ENCODE results near the gene KRT5.

KRT5 gene

GRCh38 chr12:52517005-52517835 lies 3.0 kb downstream of the KRT5 start:
- Histone ChIP-seq H3K36me3 (no peaks in the 10 kb centered on the region), H3K9ac (no peak overlapping the region), H3K27me3 (no peaks in the 10 kb centered on the region), H3K4me3 (no peak overlapping the region), H3K4me1 (peaks cover 0 to 3% (median 0%) of the 10 kb centered on the region in 10 experiments; a peak in 1 of 20 replicates), H4K20me1 (no peaks in the 10 kb centered on the region; a peak in 1 of 22 replicates), H3K27ac (no peak overlapping the region), H3K4me2 (no peak overlapping the region), H3K9me3 (replicated peaks in 1 of 11) (peaks cover 0 to 2% (median 0%) of the 10 kb centered on the region in 11 experiments; a peak in 4 of 22 replicates)
- TF ChIP-seq Cebpa-rat (IDR thresholded peaks at IDR 0.05), result no peak

GRCh38 chr12:52515927-52516831 lies 4.0 kb downstream of the KRT5 start:
- Histone ChIP-seq H3K4me2 (no peak overlapping the region), H3K4me3 (no peak overlapping the region), H3K27me3 (no peaks in the 10 kb centered on the region), H3K9ac (no peak overlapping the region), H3K4me1 (peaks cover 0 to 3% (median 0%) of the 10 kb centered on the region in 10 experiments; a peak in 1 of 20 replicates), H4K20me1 (no peaks in the 10 kb centered on the region; a peak in 1 of 22 replicates), H3K27ac (no peak overlapping the region), H3K9me3 (replicated peaks in 1 of 11) (peaks cover 0 to 13% (median 9%) of the 10 kb centered on the region in 11 experiments; a peak in 17 of 22 replicates), H3K36me3 (no peaks in the 10 kb centered on the region)
- no peak for TF ChIP-seq Cebpa-rat (IDR thresholded peaks at IDR 0.05)

- no peak for TF ChIP-seq Cebpa-rat (IDR thresholded peaks at IDR 0.05)
- Histone ChIP-seq H3K4me3 (no peak overlapping the region), H3K36me3 (no peaks in the 10 kb centered on the region), H3K4me1 (peaks cover 0 to 3% (median 0%) of the 10 kb centered on the region in 10 experiments; a peak in 5 of 20 replicates), H4K20me1 (no peaks in the 10 kb centered on the region; a peak in 1 of 22 replicates), H3K9me3 (replicated peaks in 1 of 11) (peaks cover 0 to 19% (median 16%) of the 10 kb centered on the region in 11 experiments; a peak in 17 of 22 replicates), H3K9ac (no peak overlapping the region), H3K4me2 (no peak overlapping the region), H3K27me3 (no peaks in the 10 kb centered on the region), H3K27ac (no peak overlapping the region)
Measured at GRCh38 chr12:52515319-52515646, 4.9 kb downstream of the KRT5 start.

GRCh38 chr12:52514471-52515318 lies 5.5 kb downstream of the KRT5 start:
- Histone ChIP-seq H3K36me3 (no peaks in the 10 kb centered on the region), H3K4me2 (no peak overlapping the region), H3K27ac (no peak overlapping the region), H3K27me3 (no peaks in the 10 kb centered on the region), H4K20me1 (no peaks in the 10 kb centered on the region), H3K9me3 (replicated peaks in 1 of 11) (peaks cover 0 to 21% (median 18%) of the 10 kb centered on the region in 11 experiments; a peak in 17 of 22 replicates), H3K9ac (no peak overlapping the region), H3K4me1 (peaks cover 0 to 9% (median 0%) of the 10 kb centered on the region in 10 experiments; a peak in 5 of 20 replicates), H3K4me3 (no peak overlapping the region)
- no peak for TF ChIP-seq Cebpa-rat (IDR thresholded peaks at IDR 0.05)

- Histone ChIP-seq H3K27me3 (no peaks in the 10 kb centered on the region), H3K36me3 (no peaks in the 10 kb centered on the region), H3K9ac (no peak overlapping the region), H3K4me2 (no peak overlapping the region), H3K27ac (no peak overlapping the region), H3K9me3 (replicated peaks in 1 of 11) (peaks cover 0 to 21% (median 18%) of the 10 kb centered on the region in 11 experiments; a peak in 17 of 22 replicates), H3K4me1 (peaks cover 0 to 13% (median 0%) of the 10 kb centered on the region in 10 experiments; a peak in 5 of 20 replicates), H4K20me1 (no peaks in the 10 kb centered on the region), H3K4me3 (no peak overlapping the region)
- TF ChIP-seq Cebpa-rat (IDR thresholded peaks at IDR 0.05), result no peak
Measured at GRCh38 chr12:52513736-52514135, 6.5 kb downstream of the KRT5 start.

GRCh38 chr12:52508211-52508610 lies 12.0 kb downstream of the KRT5 start:
- peaks cover 0 to 23% (median 18%) of the 10 kb centered on the region in 11 experiments; a peak in 19 of 22 replicates for H3K9me3 ChIP-seq (replicated peaks in 1 of 11)
- no peaks in the 10 kb centered on the region; a peak in 1 of 22 replicates for H4K20me1 ChIP-seq
- TF ChIP-seq Cebpa-rat (IDR thresholded peaks at IDR 0.05), result no peak
- peaks cover 0 to 13% (median 0%) of the 10 kb centered on the region in 10 experiments; a peak in 4 of 20 replicates for H3K4me1 ChIP-seq
- no peak overlapping the region for H3K4me2 ChIP-seq
- H3K27ac ChIP-seq, result no peak overlapping the region
- H3K36me3 ChIP-seq, result no peaks in the 10 kb centered on the region
- no peak overlapping the region for H3K4me3 ChIP-seq
- H3K27me3 ChIP-seq, result no peaks in the 10 kb centered on the region
- no peak overlapping the region for H3K9ac ChIP-seq

- Histone ChIP-seq H3K27me3 (no peaks in the 10 kb centered on the region), H3K36me3 (no peaks in the 10 kb centered on the region), H3K9me3 (replicated peaks in 1 of 11) (peaks cover 6 to 23% (median 16%) of the 10 kb centered on the region in 11 experiments; a peak in 20 of 22 replicates), H3K4me2 (no peak overlapping the region), H3K4me1 (peaks cover 0 to 13% (median 0%) of the 10 kb centered on the region in 10 experiments; a peak in 4 of 20 replicates), H3K9ac (no peak overlapping the region), H3K27ac (no peak overlapping the region), H4K20me1 (no peaks in the 10 kb centered on the region; a peak in 1 of 22 replicates), H3K4me3 (no peak overlapping the region)
- no peak for TF ChIP-seq Cebpa-rat (IDR thresholded peaks at IDR 0.05)
Measured at GRCh38 chr12:52506858-52507715, 13.1 kb downstream of the KRT5 start.

- no peak for TF ChIP-seq Cebpa-rat (IDR thresholded peaks at IDR 0.05)
- no peak overlapping the region for H3K9ac ChIP-seq
- H3K36me3 ChIP-seq, result no peaks in the 10 kb centered on the region
- no peak overlapping the region for H3K27ac ChIP-seq
- H3K9me3 ChIP-seq (replicated peaks in 1 of 11), result peaks cover 0 to 6% (median 0%) of the 10 kb centered on the region in 11 experiments; a peak in 5 of 22 replicates
- H3K27me3 ChIP-seq, result no peaks in the 10 kb centered on the region
- no peaks in the 10 kb centered on the region for H3K4me1 ChIP-seq
- no peaks in the 10 kb centered on the region for H4K20me1 ChIP-seq
- no peak overlapping the region for H3K4me3 ChIP-seq
- H3K4me2 ChIP-seq, result no peak overlapping the region
Measured at GRCh38 chr12:52502877-52503276, 17.3 kb downstream of the KRT5 start.

All from BLaER1 treated with 17β-estradiol and CSF1 and Interleukin-3, amounts not matched to agents 10 nM and 100 nM (cell line).